GM12801 (cell line): ENCODE data around the gene ACTA1.

Experiments used
- TF ChIP-seq, protein P1 (sequence below): IDR thresholded peaks from one replicate; pipeline ENCODE4 v1.5.1; 2011; ENCODE audit warnings: control low read depth; ENCODE audit not compliant: insufficient read length; ENCODE audit errors: extremely low read depth

ACTA1 gene

GRCh38 chr1:229407206-229408026, 26.5 kb downstream of the ACTA1 start:
- TF ChIP-seq, protein P1, sequence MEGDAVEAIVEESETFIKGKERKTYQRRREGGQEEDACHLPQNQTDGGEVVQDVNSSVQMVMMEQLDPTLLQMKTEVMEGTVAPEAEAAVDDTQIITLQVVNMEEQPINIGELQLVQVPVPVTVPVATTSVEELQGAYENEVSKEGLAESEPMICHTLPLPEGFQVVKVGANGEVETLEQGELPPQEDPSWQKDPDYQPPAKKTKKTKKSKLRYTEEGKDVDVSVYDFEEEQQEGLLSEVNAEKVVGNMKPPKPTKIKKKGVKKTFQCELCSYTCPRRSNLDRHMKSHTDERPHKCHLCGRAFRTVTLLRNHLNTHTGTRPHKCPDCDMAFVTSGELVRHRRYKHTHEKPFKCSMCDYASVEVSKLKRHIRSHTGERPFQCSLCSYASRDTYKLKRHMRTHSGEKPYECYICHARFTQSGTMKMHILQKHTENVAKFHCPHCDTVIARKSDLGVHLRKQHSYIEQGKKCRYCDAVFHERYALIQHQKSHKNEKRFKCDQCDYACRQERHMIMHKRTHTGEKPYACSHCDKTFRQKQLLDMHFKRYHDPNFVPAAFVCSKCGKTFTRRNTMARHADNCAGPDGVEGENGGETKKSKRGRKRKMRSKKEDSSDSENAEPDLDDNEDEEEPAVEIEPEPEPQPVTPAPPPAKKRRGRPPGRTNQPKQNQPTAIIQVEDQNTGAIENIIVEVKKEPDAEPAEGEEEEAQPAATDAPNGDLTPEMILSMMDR, result no peak

- TF ChIP-seq, protein P1, result no peak
These were observed 27.1 kb downstream of the ACTA1 start for GRCh38 chr1:229406798-229407197.

GRCh38 chr1:229403573-229403972, 30.3 kb downstream of the ACTA1 start:
- TF ChIP-seq, protein P1, result no peak

DNA sequence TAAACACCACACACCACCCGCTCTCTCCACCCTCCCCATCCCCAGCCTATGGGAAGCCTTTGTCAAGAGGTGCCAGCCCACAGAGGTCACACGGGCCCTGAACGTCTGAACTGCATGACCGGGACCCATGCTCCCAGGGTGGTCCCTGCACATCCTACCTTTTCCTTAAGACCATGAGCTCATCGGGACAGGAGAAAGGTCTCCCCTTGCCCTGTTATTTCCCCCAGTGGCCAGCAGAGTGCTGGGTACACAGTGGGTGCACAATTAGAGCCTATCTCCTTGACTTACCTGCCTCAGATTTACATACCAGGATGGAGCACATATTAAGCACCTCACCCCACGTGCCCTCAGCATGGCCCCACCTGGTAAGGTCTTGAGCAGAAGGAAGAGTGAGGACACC, 30.9 kb downstream of the ACTA1 start:
- TF ChIP-seq, protein P1, result no peak

GRCh38 chr1:229397762-229398161, 36.1 kb downstream of the ACTA1 start:
- TF ChIP-seq, protein P1, result no peak

GRCh38 chr1:229396585-229397206, 37.2 kb downstream of the ACTA1 start:
- TF ChIP-seq, protein P1, result no peak

GRCh38 chr1:229392936-229393335, 41.0 kb downstream of the ACTA1 start:
- TF ChIP-seq, protein P1, result no peak
